H1 (cell line): Measurements from ENCODE around the gene PPP1R1B. TPM values are rescaled to one million over a fixed set of nuclear protein-coding genes. Genes with fewer than 3 reads are reported as not detected.

Experiments used
- CTCF ChIA-PET: fragments of 300-600 bp; sonication (Branson Sonifier 250); formaldehyde crosslinking; loops from one replicate; lab custom pipeline; 2021; ENCODE audit not compliant: partially characterized antibody; lab: Charles Lee
- POLR2A ChIA-PET: fragments of 300-600 bp; sonication (Branson Sonifier 250); formaldehyde crosslinking; loops from one replicate; lab custom pipeline; 2021; ENCODE audit warnings: inconsistent platforms; ENCODE audit not compliant: partially characterized antibody; lab: Charles Lee
- DNase-seq, 2 experiments: peaks; one replicate each; pipeline versions ENCODE4 v3.0.0 to v3.0.0-alpha.2; 2010 to 2022; ENCODE audit warnings: low spot score in 2 of 2, low read depth in 1 of 2, mixed read lengths in 1 of 2
- FAIRE-seq: peaks from 2 replicates; lab custom pipeline; 2011; peaks lifted over from hg19 to GRCh38; lab: Jason Lieb, UNC
- H2AFZ ChIP-seq: 2 replicates; pipeline ENCODE4 v1.8.1; 2012; ENCODE audit warnings: low read length, inconsistent platforms
- H2AK5ac ChIP-seq: 2 replicates; pipeline ENCODE4 v1.6.1; 2013; ENCODE audit warnings: low read depth, low read length
- H2BK120ac ChIP-seq: replicated peaks from 2 replicates; pipeline ENCODE3; 2013; ENCODE audit warnings: low read depth, low read length, inconsistent platforms
- H2BK12ac ChIP-seq: 2 replicates; pipeline ENCODE4 v1.6.1; 2013; ENCODE audit warnings: low read depth, low read length
- H2BK15ac ChIP-seq: 2 replicates; pipeline ENCODE4 v1.6.1; 2013; ENCODE audit warnings: low read length
- H2BK20ac ChIP-seq: 2 replicates; pipeline ENCODE4 v1.6.1; 2013; ENCODE audit warnings: low read length
- H2BK5ac ChIP-seq: 2 replicates; pipeline ENCODE4 v1.6.1; 2013; ENCODE audit warnings: low read depth, low read length
- H3K14ac ChIP-seq: 2 replicates; pipeline ENCODE4 v1.6.1; 2013; ENCODE audit warnings: inconsistent platforms; ENCODE audit not compliant: insufficient read length
- H3K18ac ChIP-seq: 2 replicates; pipeline ENCODE4 v1.6.1; 2013; ENCODE audit warnings: low read length; ENCODE audit errors: extremely low read depth
- H3K23ac ChIP-seq: 2 replicates; pipeline ENCODE4 v1.6.1; 2013; ENCODE audit warnings: inconsistent platforms; ENCODE audit not compliant: insufficient read length
- H3K23me2 ChIP-seq: 2 replicates; pipeline ENCODE4 v1.6.1; 2013; ENCODE audit warnings: low read depth, low read length
- H3K27ac ChIP-seq: 2 replicates; pipeline ENCODE4 v1.6.1; 2011; ENCODE audit warnings: low read depth, low read length, inconsistent platforms
- H3K27me3 ChIP-seq, 4 experiments: replicated peaks in 1 of 4; 1 replicate in 1 of 4; 2 replicates in 3 of 4; pipeline versions ENCODE4 v1.6.1 to v1.8.1; 2011 to 2013; ENCODE audit warnings: low read length in 3 of 4, mild to moderate bottlenecking in 3 of 4, inconsistent platforms in 2 of 4, mixed read lengths in 2 of 4, moderate library complexity in 1 of 4; ENCODE audit not compliant: control insufficient read depth in 3 of 4, insufficient read depth in 3 of 4; ENCODE audit errors: extremely low read depth in 1 of 4
- H3K36me3 ChIP-seq, 4 experiments: 2 replicates each; pipeline versions ENCODE4 v1.6.1 to v1.8.1; 2011 to 2013; ENCODE audit warnings: mild to moderate bottlenecking in 4 of 4, low read length in 3 of 4, moderate library complexity in 2 of 4, control low read depth in 1 of 4, inconsistent platforms in 1 of 4; ENCODE audit not compliant: insufficient read depth in 4 of 4, control insufficient read depth in 2 of 4
- H3K4ac ChIP-seq: replicated peaks from 2 replicates; pipeline ENCODE3; 2013; ENCODE audit warnings: low read length, low read depth, mixed read lengths, inconsistent platforms; ENCODE audit not compliant: insufficient read length
- H3K4me1 ChIP-seq, 4 experiments: replicated peaks in 1 of 4; 1 replicate in 1 of 4; 2 replicates in 3 of 4; pipeline versions ENCODE4 v1.6.1 to v1.8.1; 2011 to 2013; ENCODE audit warnings: low read length in 3 of 4, inconsistent platforms in 2 of 4, mixed read lengths in 1 of 4; ENCODE audit not compliant: insufficient read depth in 4 of 4, control insufficient read depth in 3 of 4
- H3K4me2 ChIP-seq, 2 experiments: 2 replicates each; pipeline versions ENCODE4 v1.6.1 to v1.8.1; 2011 to 2013; ENCODE audit warnings: low read depth in 2 of 2, low read length in 2 of 2, control low read depth in 1 of 2, inconsistent platforms in 1 of 2, mild to moderate bottlenecking in 1 of 2; ENCODE audit not compliant: insufficient read depth in 1 of 2
- H3K4me3 ChIP-seq, 4 experiments: fragments of 200-600, 300-600 bp in 1 of 4; sonication (generic), shearing (Covaris generic), sonication (Bioruptor Twin) in 1 of 4; 2 replicates each; pipeline versions ENCODE4 v1.5.1 to v1.8.1; 2011 to 2016; ENCODE audit warnings: low read length in 4 of 4, low read depth in 3 of 4, control low read depth in 2 of 4, inconsistent platforms in 2 of 4, mild to moderate bottlenecking in 2 of 4, mixed read lengths in 1 of 4, moderate library complexity in 1 of 4; ENCODE audit not compliant: insufficient read depth in 2 of 4; ENCODE audit errors: extremely low read depth in 1 of 4
- H3K56ac ChIP-seq: replicated peaks from 2 replicates; pipeline ENCODE3; 2013; ENCODE audit warnings: low read depth, mild to moderate bottlenecking, mixed read lengths, low read length, inconsistent platforms; ENCODE audit not compliant: insufficient read length
- H3K79me1 ChIP-seq: 2 replicates; pipeline ENCODE4 v1.6.1; 2013; ENCODE audit warnings: low read depth, low read length, control low read depth
- H3K79me2 ChIP-seq, 2 experiments: 2 replicates each; pipeline versions ENCODE4 v1.6.1 to v1.8.1; 2012 to 2013; ENCODE audit warnings: low read length in 2 of 2, mild to moderate bottlenecking in 2 of 2, inconsistent platforms in 1 of 2; ENCODE audit not compliant: insufficient read depth in 2 of 2, control insufficient read depth in 1 of 2
- H3K9ac ChIP-seq, 4 experiments: replicated peaks in 1 of 4; 1 replicate in 1 of 4; 2 replicates in 3 of 4; pipeline versions ENCODE4 v1.6.1 to v1.8.1; 2011 to 2013; ENCODE audit warnings: low read depth in 3 of 4, low read length in 3 of 4, control low read depth in 2 of 4, mild to moderate bottlenecking in 2 of 4, moderate library complexity in 2 of 4, inconsistent platforms in 1 of 4; ENCODE audit errors: extremely low read depth in 1 of 4
- H3K9me3 ChIP-seq, 2 experiments: 2 replicates each; pipeline versions ENCODE4 v1.6.1 to v1.8.1; 2012 to 2013; ENCODE audit warnings: mild to moderate bottlenecking in 2 of 2, moderate library complexity in 2 of 2, control low read depth in 1 of 2, inconsistent platforms in 1 of 2, low read depth in 1 of 2, low read length in 1 of 2, mixed read lengths in 1 of 2; ENCODE audit not compliant: insufficient read depth in 2 of 2
- H4K20me1 ChIP-seq, 2 experiments: replicated peaks in 1 of 2; 2 replicates each; pipeline versions ENCODE3 to v1.8.1; 2011 to 2013; ENCODE audit warnings: inconsistent platforms in 2 of 2, low read length in 2 of 2, mild to moderate bottlenecking in 1 of 2; ENCODE audit not compliant: insufficient read depth in 2 of 2, control insufficient read depth in 1 of 2
- H4K5ac ChIP-seq: 2 replicates; pipeline ENCODE4 v1.6.1; 2013; ENCODE audit warnings: low read length, low read depth, mixed read lengths, inconsistent platforms; ENCODE audit not compliant: insufficient read length
- H4K8ac ChIP-seq: 2 replicates; pipeline ENCODE4 v1.8.0; 2013; ENCODE audit warnings: mild to moderate bottlenecking, moderate library complexity, low read length, inconsistent platforms; ENCODE audit not compliant: insufficient read depth; ENCODE audit errors: extremely low read depth
- H4K91ac ChIP-seq: replicated peaks from 2 replicates; pipeline ENCODE3; 2013; ENCODE audit warnings: low read length, mixed read lengths, inconsistent platforms; ENCODE audit not compliant: insufficient read length
- BACH1 ChIP-seq: IDR thresholded peaks from 2 replicates; pipeline ENCODE4 v1.6.1; 2012; ENCODE audit warnings: low read length, improper control_type of control experiment
- CBX8 ChIP-seq: fragments of 300-800, 300-1000 bp; sonication (generic); IDR thresholded peaks from 2 replicates; pipeline ENCODE4 v1.7.1; 2016; ENCODE audit warnings: low read depth, low read length, borderline replicate concordance
- JUN ChIP-seq: IDR thresholded peaks from 2 replicates; pipeline ENCODE4 v1.6.1; 2011; ENCODE audit warnings: low read depth, mild to moderate bottlenecking, improper control_type of control experiment, low read length
- PHF8 ChIP-seq: fragments of 200-600 bp; sonication (generic); conservative IDR thresholded peaks from 2 replicates; pipeline ENCODE4 v1.7.1; 2012; ENCODE audit warnings: low read depth, mild to moderate bottlenecking, inconsistent platforms, low read length, moderate library complexity
- RNF2 ChIP-seq: fragments of 200-900, 300-1000 bp; sonication (generic); IDR thresholded peaks from 2 replicates; pipeline ENCODE4 v1.7.1; 2016; ENCODE audit warnings: borderline replicate concordance, low read depth, mild to moderate bottlenecking, antibody characterized with exemption, low read length; ENCODE audit not compliant: poor library complexity, severe bottlenecking; ENCODE audit errors: missing control alignments
- RXRA ChIP-seq: IDR thresholded peaks from 2 replicates; pipeline ENCODE4 v1.6.1; 2011; ENCODE audit warnings: low read depth, mild to moderate bottlenecking, low read length, moderate library complexity; ENCODE audit not compliant: insufficient read depth
- SP4 ChIP-seq: IDR thresholded peaks from 2 replicates; pipeline ENCODE4 v1.6.1; 2012; ENCODE audit warnings: low read length, inconsistent platforms
- SUZ12 ChIP-seq: fragments of 200-600 bp; sonication (generic); IDR thresholded peaks from 2 replicates; pipeline ENCODE4 v1.6.1; 2012; ENCODE audit warnings: mild to moderate bottlenecking, inconsistent platforms, low read length, moderate library complexity, mixed read lengths
- TBP ChIP-seq: IDR thresholded peaks from 2 replicates; pipeline ENCODE4 v1.6.1; 2011; ENCODE audit warnings: low read depth, low read length, improper control_type of control experiment
- WGBS, 2 experiments: shearing (Covaris generic) in 1 of 2; methylation state at CpG; one replicate each; pipeline versions ENCODE4 v1.1.6 to v1.1.7; 2013 to 2015; ENCODE audit warnings: low lambda C conversion rate in 2 of 2, mixed read lengths in 2 of 2, inconsistent platforms in 1 of 2, low coverage in 1 of 2, missing lambda C conversion rate in 1 of 2; ENCODE audit not compliant: insufficient replicate concordance in 2 of 2, insufficient coverage in 1 of 2, insufficient read length in 1 of 2; ENCODE audit errors: extremely low coverage in 1 of 2, missing lambda C conversion rate in 1 of 2; 5-methylcytosine and 5-hydroxymethylcytosine counted together
- polyA plus RNA-seq, 7 experiments: library from polyadenylated mRNA; depleted of rRNA in 3 of 7; stranded (reverse) in 5 of 7; unstranded in 2 of 7; fragments of >200 nt in 5 of 7; fragments of 200-250 nt in 2 of 7; gene quantifications; 1 replicate in 5 of 7; 2 replicates in 1 of 7; 4 replicates in 1 of 7; pipeline versions ENCODE4 v1.2.1 to v1.2.3, GENCODE V29; 2011 to 2013; ENCODE audit warnings: missing spikeins in 2 of 7, mixed read lengths in 2 of 7
- total RNA-seq: library from RNA; stranded (reverse); fragmentation: NEBNext Ultra II Directional; extraction: Animal tissue kit (Norgen Biotek cat#: 25700); gene quantifications from 2 replicates; pipeline ENCODE4 v1.2.1, GENCODE V29; 2021
- TF ChIP-seq, protein P1 (sequence below): IDR thresholded peaks from 2 replicates; pipeline ENCODE4 v1.6.1; 2012; ENCODE audit warnings: inconsistent platforms
- TF ChIP-seq, protein P2 (sequence below): IDR thresholded peaks from 2 replicates; pipeline ENCODE4 v1.6.1; 2011; ENCODE audit warnings: low read depth, mild to moderate bottlenecking, low read length; ENCODE audit not compliant: insufficient read depth

The PPP1R1B gene
- total and polyA plus RNA-seq, 2 of the 8 experiments (the other 6 are each of a cell fraction or from before 2014, with no cell fraction given), result 10.7 to 22.3 TPM

DNA sequence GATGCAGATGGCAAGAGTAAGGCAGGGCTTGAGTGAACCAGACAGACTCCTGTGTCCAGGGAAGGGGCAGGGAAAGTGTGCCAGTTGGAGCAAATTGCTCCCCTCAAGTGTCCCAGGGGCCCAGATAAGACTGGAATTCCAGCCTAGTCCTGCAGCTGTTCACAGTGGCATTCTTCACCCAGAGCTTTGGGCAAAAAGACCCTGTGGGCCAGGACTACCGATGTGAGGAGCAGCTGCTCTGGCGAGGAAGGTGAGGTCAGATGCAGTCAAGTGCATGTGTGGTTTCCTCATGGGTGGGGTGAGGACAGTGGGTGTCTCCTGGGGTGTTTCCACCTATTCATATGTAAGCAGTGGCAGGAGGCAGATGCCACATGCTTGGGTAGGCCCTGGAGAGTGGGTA lies 33.4 kb upstream of the PPP1R1B start:
- Histone ChIP-seq H2BK120ac (no peak overlapping the region), H3K18ac (no peak overlapping the region), H3K4me1 (peaks cover 5 to 29% (median 17%) of the 10 kb centered on the region in 4 experiments), H3K23ac (no peak overlapping the region), H3K9ac (no peak overlapping the region), H4K8ac (no peak overlapping the region), H4K5ac (no peak overlapping the region), H3K79me2 (no peaks in the 10 kb centered on the region), H3K4ac (no peak overlapping the region), H4K20me1 (peaks cover 3 to 7% of the 10 kb centered on the region in 2 experiments), H3K9me3 (no peaks in the 10 kb centered on the region), H2BK20ac (no peak overlapping the region), H3K4me2 (no peak overlapping the region), H3K23me2 (peaks cover 8% of the 10 kb centered on the region; the same call in 1 of the 2 replicates), H3K79me1 (no peaks in the 10 kb centered on the region), H3K36me3 (no peaks in the 10 kb centered on the region), H2BK15ac (no peak overlapping the region), H4K91ac (no peak overlapping the region), H2BK5ac (no peak overlapping the region), H3K27me3 (peaks cover 34 to 62% (median 58%) of the 10 kb centered on the region in 4 experiments), H3K4me3 (no peak overlapping the region), H3K27ac (no peak overlapping the region), H2BK12ac (no peak overlapping the region), H3K56ac (no peak overlapping the region), H2AFZ (no peak overlapping the region), H3K14ac (no peak overlapping the region), H2AK5ac (no peak overlapping the region)
- no peak for FAIRE-seq
- WGBS, 2 experiments, result 89% methylated on average over 2 of the region's 2 CpGs; no CpG with 5 or more reads in 1 of the 2 experiments
- ChIA-PET CTCF (interaction anchor here (0.8 to 6.9 kb wide), 7 partner anchors 16 to 67 kb away, joined by 3 to 46 read pairs (median 4); no protein-coding TSS in a partner anchor), POLR2A (interaction anchor here (1.3 kb wide), 1 partner anchor 12 kb away, joined by 3 read pairs; no protein-coding TSS in a partner anchor)
- no peak for DNase-seq
- no peak for TF ChIP-seq CBX8
- no peak for TF ChIP-seq JUN
- TF ChIP-seq, protein P1, sequence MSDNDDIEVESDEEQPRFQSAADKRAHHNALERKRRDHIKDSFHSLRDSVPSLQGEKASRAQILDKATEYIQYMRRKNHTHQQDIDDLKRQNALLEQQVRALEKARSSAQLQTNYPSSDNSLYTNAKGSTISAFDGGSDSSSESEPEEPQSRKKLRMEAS, result no peak
- TF ChIP-seq BACH1, result no peak
- TF ChIP-seq SP4, result no peak
- TF ChIP-seq TBP, result no peak
- TF ChIP-seq PHF8, result no peak
- no peak for TF ChIP-seq RNF2
- no peak for TF ChIP-seq RXRA
- TF ChIP-seq, protein P2, sequence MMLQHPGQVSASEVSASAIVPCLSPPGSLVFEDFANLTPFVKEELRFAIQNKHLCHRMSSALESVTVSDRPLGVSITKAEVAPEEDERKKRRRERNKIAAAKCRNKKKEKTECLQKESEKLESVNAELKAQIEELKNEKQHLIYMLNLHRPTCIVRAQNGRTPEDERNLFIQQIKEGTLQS, result no peak
- no peak for TF ChIP-seq SUZ12
